ENCODE data around the gene NDNF.

Gene NDNF

DNA sequence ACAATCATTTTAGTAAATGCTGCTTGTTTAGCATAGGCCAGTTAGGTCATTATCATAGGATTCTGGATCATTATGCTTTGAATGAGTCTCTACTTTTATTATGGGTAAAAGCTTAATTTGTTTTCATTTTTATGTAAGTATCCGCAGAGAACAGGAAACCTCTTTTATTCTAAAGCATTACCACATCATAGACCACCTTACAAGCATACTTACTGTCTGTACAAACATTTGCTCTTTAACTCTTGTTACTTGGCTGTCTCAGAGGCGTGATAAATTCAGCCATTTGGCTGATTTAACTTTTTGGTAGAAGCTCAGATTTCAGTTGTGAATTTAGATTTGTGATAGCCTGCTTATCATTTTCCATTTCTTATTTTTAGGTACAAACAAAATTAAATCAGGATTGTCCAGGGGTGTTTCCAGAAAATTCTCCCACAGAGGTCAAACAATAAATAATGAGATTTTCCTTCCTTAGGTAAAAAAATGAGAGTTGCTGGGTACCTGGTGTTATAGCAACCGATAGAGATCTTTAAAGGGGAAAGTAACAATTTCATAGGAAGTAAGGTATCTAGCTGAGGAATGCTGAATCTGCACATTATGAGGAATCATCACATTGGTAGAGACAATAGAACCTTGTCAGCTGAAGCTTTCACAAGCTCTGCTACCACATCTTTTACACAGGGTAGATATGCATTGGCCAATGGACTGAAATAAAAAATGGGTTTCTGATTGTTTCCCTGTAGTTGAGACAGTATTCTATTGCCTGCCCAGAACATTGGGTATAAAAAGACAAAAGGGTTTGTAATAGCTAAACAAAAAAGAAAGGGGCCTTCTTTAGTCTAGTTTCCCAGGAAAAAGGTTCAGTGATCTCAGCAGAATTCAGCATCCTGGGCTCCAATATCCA lies 62.5 kb downstream of the NDNF start:
- DNase-seq, result no peak

DNA sequence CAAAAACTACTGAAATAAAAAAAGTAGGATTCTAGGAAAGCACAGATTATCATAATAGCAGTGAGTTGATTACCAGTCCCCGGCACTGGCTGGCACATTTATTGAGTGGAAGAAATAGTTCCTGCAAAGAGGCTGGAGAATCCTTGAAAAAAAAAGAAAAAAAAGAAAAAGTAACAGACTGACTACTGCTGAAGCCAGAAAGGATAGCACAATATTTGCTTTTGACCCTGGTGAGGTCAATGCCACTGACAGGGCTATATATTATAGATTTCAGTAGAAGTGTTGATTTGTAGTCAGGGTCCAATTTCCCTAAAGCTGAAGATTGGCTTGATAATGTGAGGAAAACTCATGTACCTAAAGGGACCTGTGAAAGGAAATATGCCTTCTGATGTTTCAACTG lies 64.7 kb downstream of the NDNF start:
- no peak for DNase-seq

DNA sequence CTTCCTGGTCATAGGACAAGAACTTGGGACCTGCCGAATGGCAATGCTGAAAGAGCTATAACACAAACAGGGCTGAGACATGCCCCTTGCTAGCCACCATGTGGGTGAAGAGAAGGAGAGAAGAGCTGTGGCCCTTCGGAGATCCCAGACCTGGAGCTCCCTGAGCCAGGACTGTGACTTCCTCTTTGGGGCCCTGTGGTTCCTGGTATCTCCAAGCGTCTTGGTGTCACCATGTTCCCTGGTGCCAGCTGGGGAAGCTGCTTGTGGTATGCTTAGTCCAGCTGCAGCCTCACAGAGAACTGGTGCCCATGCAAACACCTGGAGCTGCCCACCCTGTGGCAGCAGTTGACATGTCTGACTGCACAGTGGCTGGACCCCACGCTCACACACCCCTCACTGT lies 68.5 kb downstream of the NDNF start:
- no peak for DNase-seq

DNA sequence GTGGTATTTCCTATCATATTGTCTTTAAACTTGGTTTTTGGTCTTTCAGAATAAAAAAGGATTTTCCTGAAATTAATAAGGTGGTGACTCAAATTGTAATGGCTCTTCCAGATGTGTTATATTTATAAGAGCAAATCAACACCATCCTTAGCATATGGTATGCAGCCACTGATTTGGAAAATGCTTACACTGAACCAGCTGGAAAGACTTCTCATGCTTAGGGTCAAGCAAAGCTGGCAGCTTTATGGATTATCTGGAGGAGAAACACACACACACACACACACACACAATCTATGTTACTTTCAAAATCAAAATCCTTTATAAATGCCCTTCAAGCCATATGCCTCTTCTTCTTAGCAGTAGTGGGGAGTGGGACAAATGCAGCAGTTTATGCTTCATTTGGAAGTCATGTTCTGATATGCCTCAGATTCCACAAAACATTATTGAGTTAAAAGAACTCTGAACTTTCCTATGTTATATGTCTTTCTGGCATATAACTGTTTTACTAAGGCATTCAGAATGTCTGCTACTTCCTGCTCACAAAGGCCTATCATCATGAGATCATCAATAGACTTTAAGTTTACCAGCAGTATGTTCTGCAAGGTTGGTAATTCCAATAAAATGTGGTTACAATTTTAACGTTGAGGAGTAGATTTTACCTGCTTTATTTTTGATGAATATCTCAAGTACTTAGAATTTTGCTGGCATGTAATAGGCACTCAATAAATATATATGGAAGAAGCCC lies 76.9 kb downstream of the NDNF start:
- DNase-seq, result no peak

DNA sequence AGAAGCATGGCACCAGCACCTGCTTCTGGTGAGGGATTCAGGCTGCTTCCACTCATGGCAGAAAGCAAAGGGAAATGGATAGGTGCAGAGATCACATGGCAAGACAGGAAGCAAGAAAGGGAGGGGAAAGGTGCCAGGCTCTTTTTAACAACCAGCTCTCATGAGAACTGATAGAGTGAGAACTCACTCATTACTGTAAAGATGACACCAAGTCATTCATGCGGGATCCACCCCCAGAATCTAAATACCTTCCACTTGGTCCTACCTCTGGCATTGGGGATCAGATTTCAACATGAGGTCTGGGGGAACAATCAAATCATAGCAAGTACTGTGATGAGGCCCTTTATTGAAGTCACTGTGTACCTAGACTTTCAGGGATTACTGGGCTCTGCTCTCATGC lies 77.8 kb downstream of the NDNF start:
- no peak for DNase-seq

DNA sequence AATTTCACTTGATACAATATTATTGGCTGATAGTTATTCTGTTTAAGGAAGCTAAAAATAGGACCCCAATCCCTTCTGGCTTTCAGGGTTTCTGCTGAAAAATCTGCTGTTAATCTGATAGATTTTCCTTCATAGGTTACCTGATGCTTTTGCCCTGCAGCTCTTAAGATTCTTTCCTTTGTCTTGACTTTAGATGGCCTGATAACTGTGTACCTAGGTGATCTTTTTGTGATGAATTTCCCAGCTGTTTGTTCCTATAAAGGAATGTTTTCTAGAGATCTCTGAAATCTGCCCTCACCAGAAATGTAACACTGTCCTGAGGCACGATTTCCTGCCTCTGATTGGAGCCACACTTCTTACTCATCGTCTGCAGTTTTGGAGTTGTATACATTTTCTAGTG lies 80.5 kb downstream of the NDNF start:
- DNase-seq, result no peak

DNA sequence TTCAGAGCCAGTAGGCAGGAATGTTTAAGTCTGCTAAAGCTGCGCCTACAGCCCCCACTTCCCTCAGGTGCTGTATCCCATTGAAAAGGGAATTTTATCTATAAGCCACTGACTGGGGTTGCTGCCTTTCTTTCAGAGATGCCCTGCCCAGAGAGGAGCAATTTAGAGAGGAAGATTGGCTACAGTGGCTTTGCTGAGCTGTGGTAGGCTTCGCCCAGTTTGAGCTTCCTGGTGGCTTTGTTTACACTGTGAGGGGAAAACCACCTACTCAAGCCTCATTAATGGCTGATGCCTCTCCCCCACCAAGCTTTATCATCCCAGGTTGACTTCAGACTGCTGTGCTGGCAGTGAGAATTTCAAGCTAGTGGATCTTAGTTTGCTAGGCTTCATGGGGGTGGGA lies 82.1 kb downstream of the NDNF start:
- no peak for DNase-seq

Data from NK-92 treated with Interleukin-12 subunit alpha and Interleukin-12 subunit beta, amount 100 ng/mL, for 24 hours (cell line).